ENCODE data around the gene PARG.
"Not testable (repeated sequence)": the region's sequence is repeated elsewhere in the genome, so short reads cannot be mapped to it uniquely, and the experiment has no call there.

Gene PARG

GRCh38 chr10:49872740-49873139 is 69.1 kb downstream of the PARG start:
- not testable (repeated sequence) for H2AK5ac ChIP-seq (ENCODE audit: low read length, severe bottlenecking); H2BK15ac ChIP-seq (ENCODE audit: low read depth, poor library complexity, severe bottlenecking); H4K8ac ChIP-seq (ENCODE audit: low read length); H3K9me3 ChIP-seq (ENCODE audit: control insufficient read depth, low read length); H4K91ac ChIP-seq (ENCODE audit: low read length); DNase-seq; H3K79me1 ChIP-seq (replicated peaks; ENCODE audit: low read length, poor library complexity, severe bottlenecking); H3K36me3 ChIP-seq (ENCODE audit: control insufficient read depth in 1 of 2, insufficient read depth in 2 of 2, low read depth in 1 of 2, low read length in 2 of 2); H3K27me3 ChIP-seq (ENCODE audit: control insufficient read depth in 1 of 2, insufficient read depth in 1 of 2, low read length in 2 of 2); H3K4me3 ChIP-seq (ENCODE audit: insufficient read depth in 1 of 2, low read depth in 1 of 2, low read length in 2 of 2); H2BK12ac ChIP-seq (ENCODE audit: low read length in 2 of 2); H3K4me2 ChIP-seq (ENCODE audit: low read length, poor library complexity, severe bottlenecking); H3K23ac ChIP-seq (ENCODE audit: low read length in 2 of 2); H3K18ac ChIP-seq (ENCODE audit: low read depth in 1 of 2, low read length in 2 of 2); H2AFZ ChIP-seq (ENCODE audit: low read depth, low read length); H3K9ac ChIP-seq (ENCODE audit: low read length); H2BK120ac ChIP-seq (ENCODE audit: low read depth, low read length); H3K27ac ChIP-seq (ENCODE audit: low read length, poor library complexity, severe bottlenecking); H3K4ac ChIP-seq (ENCODE audit: low read depth in 1 of 2, low read length in 2 of 2); H3K4me1 ChIP-seq (ENCODE audit: control insufficient read depth, insufficient read depth, low read depth, low read length); H3K14ac ChIP-seq (ENCODE audit: low read length in 2 of 2); H2BK5ac ChIP-seq (ENCODE audit: low read depth, low read length, poor library complexity, severe bottlenecking)
- no CpG with 5 or more reads among the region's 3 CpGs for WGBS

GRCh38 chr10:49871462-49871861 is 70.4 kb downstream of the PARG start:
- not testable (repeated sequence) for H2BK12ac ChIP-seq (ENCODE audit: low read length in 2 of 2); H3K9me3 ChIP-seq (ENCODE audit: control insufficient read depth, low read length); H2BK120ac ChIP-seq (ENCODE audit: low read depth, low read length); H3K4me3 ChIP-seq (ENCODE audit: insufficient read depth in 1 of 2, low read depth in 1 of 2, low read length in 2 of 2); DNase-seq; H3K27ac ChIP-seq (ENCODE audit: low read length, poor library complexity, severe bottlenecking); H3K14ac ChIP-seq (ENCODE audit: low read length in 2 of 2); H3K79me1 ChIP-seq (replicated peaks; ENCODE audit: low read length, poor library complexity, severe bottlenecking); H2AK5ac ChIP-seq (ENCODE audit: low read length, severe bottlenecking); H2BK5ac ChIP-seq (ENCODE audit: low read depth, low read length, poor library complexity, severe bottlenecking); H3K4ac ChIP-seq (ENCODE audit: low read depth in 1 of 2, low read length in 2 of 2); H2BK15ac ChIP-seq (ENCODE audit: low read depth, poor library complexity, severe bottlenecking); H3K9ac ChIP-seq (ENCODE audit: low read length); H3K4me2 ChIP-seq (ENCODE audit: low read length, poor library complexity, severe bottlenecking); H3K23ac ChIP-seq (ENCODE audit: low read length in 2 of 2); H2AFZ ChIP-seq (ENCODE audit: low read depth, low read length); H3K27me3 ChIP-seq (ENCODE audit: control insufficient read depth in 1 of 2, insufficient read depth in 1 of 2, low read length in 2 of 2); H3K18ac ChIP-seq (ENCODE audit: low read depth in 1 of 2, low read length in 2 of 2); H4K8ac ChIP-seq (ENCODE audit: low read length); H4K91ac ChIP-seq (ENCODE audit: low read length); H3K36me3 ChIP-seq (ENCODE audit: control insufficient read depth in 1 of 2, insufficient read depth in 2 of 2, low read depth in 1 of 2, low read length in 2 of 2); H3K4me1 ChIP-seq (ENCODE audit: control insufficient read depth, insufficient read depth, low read depth, low read length)
- no CpG with 5 or more reads among the region's 3 CpGs for WGBS

GRCh38 chr10:49859933-49860332 is 81.9 kb downstream of the PARG start:
- not testable (repeated sequence) for H3K27me3 ChIP-seq (ENCODE audit: control insufficient read depth in 1 of 2, insufficient read depth in 1 of 2, low read length in 2 of 2); DNase-seq; H3K27ac ChIP-seq (ENCODE audit: low read length, poor library complexity, severe bottlenecking); H3K4me2 ChIP-seq (ENCODE audit: low read length, poor library complexity, severe bottlenecking); H3K4me1 ChIP-seq (ENCODE audit: control insufficient read depth, insufficient read depth, low read depth, low read length); H2AK5ac ChIP-seq (ENCODE audit: low read length, severe bottlenecking); H3K36me3 ChIP-seq (ENCODE audit: control insufficient read depth in 1 of 2, insufficient read depth in 2 of 2, low read depth in 1 of 2, low read length in 2 of 2); H3K79me1 ChIP-seq (replicated peaks; ENCODE audit: low read length, poor library complexity, severe bottlenecking); H4K8ac ChIP-seq (ENCODE audit: low read length); H3K9ac ChIP-seq (ENCODE audit: low read length); H3K4ac ChIP-seq (ENCODE audit: low read depth in 1 of 2, low read length in 2 of 2); H3K4me3 ChIP-seq (ENCODE audit: insufficient read depth in 1 of 2, low read depth in 1 of 2, low read length in 2 of 2); H2BK12ac ChIP-seq (ENCODE audit: low read length in 2 of 2); H3K23ac ChIP-seq (ENCODE audit: low read length in 2 of 2); H4K91ac ChIP-seq (ENCODE audit: low read length); H2BK120ac ChIP-seq (ENCODE audit: low read depth, low read length); H2AFZ ChIP-seq (ENCODE audit: low read depth, low read length); H3K14ac ChIP-seq (ENCODE audit: low read length in 2 of 2); H3K9me3 ChIP-seq (ENCODE audit: control insufficient read depth, low read length); H2BK15ac ChIP-seq (ENCODE audit: low read depth, poor library complexity, severe bottlenecking); H3K18ac ChIP-seq (ENCODE audit: low read depth in 1 of 2, low read length in 2 of 2); H2BK5ac ChIP-seq (ENCODE audit: low read depth, low read length, poor library complexity, severe bottlenecking)
- no CpG with 5 or more reads among the region's 5 CpGs for WGBS

GRCh38 chr10:49858697-49859382 is 83.0 kb downstream of the PARG start:
- H2BK120ac ChIP-seq (ENCODE audit: low read depth, low read length); H2BK15ac ChIP-seq (ENCODE audit: low read depth, poor library complexity, severe bottlenecking); H3K4ac ChIP-seq (ENCODE audit: low read depth in 1 of 2, low read length in 2 of 2); H3K79me1 ChIP-seq (replicated peaks; ENCODE audit: low read length, poor library complexity, severe bottlenecking); H3K36me3 ChIP-seq (ENCODE audit: control insufficient read depth in 1 of 2, insufficient read depth in 2 of 2, low read depth in 1 of 2, low read length in 2 of 2); H3K9me3 ChIP-seq (ENCODE audit: control insufficient read depth, low read length); H2BK5ac ChIP-seq (ENCODE audit: low read depth, low read length, poor library complexity, severe bottlenecking); H2AK5ac ChIP-seq (ENCODE audit: low read length, severe bottlenecking); DNase-seq; H3K4me3 ChIP-seq (ENCODE audit: insufficient read depth in 1 of 2, low read depth in 1 of 2, low read length in 2 of 2); H4K8ac ChIP-seq (ENCODE audit: low read length); H2BK12ac ChIP-seq (ENCODE audit: low read length in 2 of 2); H4K91ac ChIP-seq (ENCODE audit: low read length); H3K27me3 ChIP-seq (ENCODE audit: control insufficient read depth in 1 of 2, insufficient read depth in 1 of 2, low read length in 2 of 2); H3K23ac ChIP-seq (ENCODE audit: low read length in 2 of 2); H3K4me2 ChIP-seq (ENCODE audit: low read length, poor library complexity, severe bottlenecking); H2AFZ ChIP-seq (ENCODE audit: low read depth, low read length); H3K27ac ChIP-seq (ENCODE audit: low read length, poor library complexity, severe bottlenecking); H3K14ac ChIP-seq (ENCODE audit: low read length in 2 of 2); H3K18ac ChIP-seq (ENCODE audit: low read depth in 1 of 2, low read length in 2 of 2); H3K9ac ChIP-seq (ENCODE audit: low read length); H3K4me1 ChIP-seq (ENCODE audit: control insufficient read depth, insufficient read depth, low read depth, low read length): not testable (repeated sequence)
- no CpG with 5 or more reads among the region's 1 CpG for WGBS

All from mesenchymal stem cell (in vitro differentiated cells and primary cell).